SKM-1 treated with dmso at 0.1 percent for 144 hours (cell line): Measurements from ENCODE around the gene HOXC11.

Experiments
- DNase-seq: peaks from one replicate; lab custom pipeline; 2025; ENCODE audit not compliant: unreplicated experiment; lab: John Stamatoyannopoulos, UW

HOXC11 gene

GRCh38 chr12:54020591-54021405 lies 47.9 kb downstream of the HOXC11 start:
- DNase-seq, result no peak

GRCh38 chr12:54021432-54022013 lies 48.6 kb downstream of the HOXC11 start:
- DNase-seq, result no peak

GRCh38 chr12:54022960-54023884 lies 50.3 kb downstream of the HOXC11 start:
- no peak for DNase-seq

DNA sequence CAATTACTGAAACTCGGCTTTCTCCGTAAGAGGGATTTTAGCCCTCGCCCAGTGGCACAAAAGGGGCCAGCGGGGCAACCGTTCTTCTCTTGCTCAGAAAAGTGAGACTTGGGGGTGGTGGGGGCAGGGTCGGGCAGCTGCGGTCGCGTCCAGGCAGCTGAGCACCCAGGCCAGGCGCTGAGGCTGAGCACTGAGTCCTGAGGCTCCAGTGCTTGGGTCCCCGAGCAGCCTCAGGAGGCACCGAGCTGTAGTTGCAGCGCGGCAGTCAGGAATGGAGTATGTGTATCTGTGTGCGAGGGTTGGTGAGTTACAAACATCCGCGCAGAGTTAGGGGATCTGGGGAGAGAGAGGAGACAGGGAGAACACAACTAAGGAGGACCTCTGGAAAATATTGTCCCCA lies 51.2 kb downstream of the HOXC11 start:
- DNase-seq, result no peak

GRCh38 chr12:54024581-54025305 lies 51.8 kb downstream of the HOXC11 start:
- no peak for DNase-seq

DNA sequence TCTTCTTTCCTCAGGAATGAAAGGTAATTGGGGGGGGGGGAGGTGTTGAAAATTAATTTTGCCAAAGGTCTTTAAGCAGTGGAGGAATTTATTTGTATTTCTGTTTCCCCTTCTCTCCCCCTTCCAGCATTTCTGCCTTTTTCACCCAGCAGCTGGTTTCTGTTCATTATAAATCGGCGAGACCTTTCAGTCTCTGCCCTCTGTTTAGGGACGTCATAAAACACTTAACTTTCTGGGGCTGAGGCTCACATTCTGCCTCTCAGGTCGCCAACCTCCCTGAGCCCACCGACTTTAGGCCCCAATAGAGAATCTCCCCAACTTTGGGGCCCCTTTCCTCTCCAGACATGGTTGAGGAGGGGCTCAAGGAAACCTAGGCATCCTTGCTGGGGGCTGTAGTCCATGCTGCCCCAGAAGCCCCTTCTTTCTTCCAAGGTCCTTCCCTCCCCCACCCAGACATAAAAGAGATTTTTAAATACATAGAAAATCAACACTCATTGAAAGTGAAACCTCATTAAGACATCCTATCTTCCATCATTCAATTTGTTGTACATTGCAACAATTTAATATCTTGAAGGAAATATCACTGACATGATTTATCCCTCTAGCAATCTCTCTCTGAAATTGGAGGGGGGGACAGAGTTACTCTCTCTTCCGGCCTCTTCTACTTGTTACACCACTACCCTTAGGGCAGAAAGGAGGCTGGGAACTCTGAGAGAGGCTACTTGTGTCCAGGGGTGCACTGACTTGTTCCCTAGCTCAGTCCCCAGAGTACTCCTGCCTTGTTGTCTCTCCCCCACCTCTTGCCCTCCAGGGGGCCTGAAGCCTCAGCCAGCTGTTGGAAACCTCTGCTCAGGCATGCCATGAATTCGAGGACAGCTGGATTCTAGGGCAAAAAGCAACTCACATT lies 52.8 kb downstream of the HOXC11 start:
- no peak for DNase-seq

- no peak for DNase-seq
These were observed 53.9 kb downstream of the HOXC11 start for GRCh38 chr12:54026640-54027441.
